ENCODE measurements around the gene S100A16. TPM values are rescaled to one million over a fixed set of nuclear protein-coding genes. Genes with fewer than 3 reads are reported as not detected.
A peak's percentile ranks its signal among the peaks of the same experiment; 100 is the strongest.

Gene S100A16
- total RNA-seq, 1 donor from 2014 or later = 38.8 TPM

DNA sequence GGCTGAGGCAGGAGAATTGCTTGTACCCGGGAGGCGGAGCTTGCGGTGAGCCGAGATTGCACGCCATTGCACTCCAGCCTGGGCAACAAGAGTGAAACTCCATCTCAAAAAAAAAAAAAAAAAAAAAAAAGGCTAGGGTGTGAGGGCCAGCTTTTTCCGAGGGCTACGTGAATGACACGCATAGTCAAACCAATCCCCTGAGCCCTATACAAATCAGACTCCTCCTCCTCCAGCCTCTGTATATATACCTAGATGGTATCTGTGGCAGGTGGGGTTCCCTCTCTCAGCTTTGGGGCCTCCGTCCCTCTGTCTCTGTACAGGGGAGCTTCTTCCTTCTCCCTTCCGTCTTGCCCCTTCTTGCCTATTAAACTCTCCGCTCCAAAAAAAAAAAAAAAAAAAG lies 6.7 kb downstream of the S100A16 start:
- peaks cover 29% of the 10 kb centered on the region for H3K36me3 ChIP-seq
- TF ChIP-seq, protein P1, sequence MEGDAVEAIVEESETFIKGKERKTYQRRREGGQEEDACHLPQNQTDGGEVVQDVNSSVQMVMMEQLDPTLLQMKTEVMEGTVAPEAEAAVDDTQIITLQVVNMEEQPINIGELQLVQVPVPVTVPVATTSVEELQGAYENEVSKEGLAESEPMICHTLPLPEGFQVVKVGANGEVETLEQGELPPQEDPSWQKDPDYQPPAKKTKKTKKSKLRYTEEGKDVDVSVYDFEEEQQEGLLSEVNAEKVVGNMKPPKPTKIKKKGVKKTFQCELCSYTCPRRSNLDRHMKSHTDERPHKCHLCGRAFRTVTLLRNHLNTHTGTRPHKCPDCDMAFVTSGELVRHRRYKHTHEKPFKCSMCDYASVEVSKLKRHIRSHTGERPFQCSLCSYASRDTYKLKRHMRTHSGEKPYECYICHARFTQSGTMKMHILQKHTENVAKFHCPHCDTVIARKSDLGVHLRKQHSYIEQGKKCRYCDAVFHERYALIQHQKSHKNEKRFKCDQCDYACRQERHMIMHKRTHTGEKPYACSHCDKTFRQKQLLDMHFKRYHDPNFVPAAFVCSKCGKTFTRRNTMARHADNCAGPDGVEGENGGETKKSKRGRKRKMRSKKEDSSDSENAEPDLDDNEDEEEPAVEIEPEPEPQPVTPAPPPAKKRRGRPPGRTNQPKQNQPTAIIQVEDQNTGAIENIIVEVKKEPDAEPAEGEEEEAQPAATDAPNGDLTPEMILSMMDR (IDR thresholded peaks at IDR 0.05; ENCODE audit: borderline replicate concordance) = no peak
- H3K27ac ChIP-seq (replicated peaks) = no peak overlapping the region
- H3K4me1 ChIP-seq = peaks cover 46% of the 10 kb centered on the region
- no peak overlapping the region for H3K4me3 ChIP-seq
- no peak for DNase-seq
- H3K27me3 ChIP-seq (ENCODE audit: low read depth) = no peaks in the 10 kb centered on the region
- H3K9me3 ChIP-seq (replicated peaks) = no peaks in the 10 kb centered on the region
- intact Hi-C loops (cut with micrococcal nuclease) = no loop called here

GRCh38 chr1:153602749-153603148 lies 10.2 kb downstream of the S100A16 start:
- Histone ChIP-seq H3K27me3 (ENCODE audit: low read depth) (no peaks in the 10 kb centered on the region), H3K27ac (replicated peaks) (no peak overlapping the region), H3K4me3 (no peak overlapping the region), H3K9me3 (replicated peaks) (no peaks in the 10 kb centered on the region), H3K36me3 (peaks cover 26% of the 10 kb centered on the region), H3K4me1 (peaks cover 19% of the 10 kb centered on the region)
- DNase-seq = no peak
- TF ChIP-seq, protein P1 (IDR thresholded peaks at IDR 0.05; ENCODE audit: borderline replicate concordance) = no peak
- intact Hi-C loops (cut with micrococcal nuclease) = no loop called here

DNA sequence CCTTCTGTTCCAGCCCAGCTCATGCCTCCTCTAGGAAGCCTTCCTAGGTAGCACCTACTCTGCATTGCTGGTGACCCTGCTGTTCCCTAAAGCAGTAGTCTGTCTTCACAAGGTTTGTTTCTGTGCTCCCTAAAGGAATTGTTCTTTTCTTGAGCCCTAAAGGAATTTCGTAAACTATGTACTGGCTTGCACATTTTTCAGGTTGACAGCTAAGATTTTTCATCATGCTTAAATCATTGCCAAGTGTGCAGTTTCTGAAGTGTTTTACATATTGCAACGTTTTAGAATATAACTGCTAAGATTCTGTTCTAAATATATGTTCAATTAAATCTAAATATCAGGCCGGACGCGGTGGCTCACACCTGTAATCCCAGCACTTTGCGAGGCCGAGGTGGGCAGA lies 13.1 kb downstream of the S100A16 start:
- TF ChIP-seq, protein P1 (IDR thresholded peaks at IDR 0.05; ENCODE audit: borderline replicate concordance) = no peak
- Histone ChIP-seq H3K9me3 (replicated peaks) (no peaks in the 10 kb centered on the region), H3K27me3 (ENCODE audit: low read depth) (no peaks in the 10 kb centered on the region), H3K27ac (replicated peaks) (no peak overlapping the region), H3K36me3 (no peaks in the 10 kb centered on the region), H3K4me1 (peaks cover 8% of the 10 kb centered on the region), H3K4me3 (no peak overlapping the region)
- DNase-seq = no peak
- intact Hi-C loops (cut with micrococcal nuclease) = no loop called here

DNA sequence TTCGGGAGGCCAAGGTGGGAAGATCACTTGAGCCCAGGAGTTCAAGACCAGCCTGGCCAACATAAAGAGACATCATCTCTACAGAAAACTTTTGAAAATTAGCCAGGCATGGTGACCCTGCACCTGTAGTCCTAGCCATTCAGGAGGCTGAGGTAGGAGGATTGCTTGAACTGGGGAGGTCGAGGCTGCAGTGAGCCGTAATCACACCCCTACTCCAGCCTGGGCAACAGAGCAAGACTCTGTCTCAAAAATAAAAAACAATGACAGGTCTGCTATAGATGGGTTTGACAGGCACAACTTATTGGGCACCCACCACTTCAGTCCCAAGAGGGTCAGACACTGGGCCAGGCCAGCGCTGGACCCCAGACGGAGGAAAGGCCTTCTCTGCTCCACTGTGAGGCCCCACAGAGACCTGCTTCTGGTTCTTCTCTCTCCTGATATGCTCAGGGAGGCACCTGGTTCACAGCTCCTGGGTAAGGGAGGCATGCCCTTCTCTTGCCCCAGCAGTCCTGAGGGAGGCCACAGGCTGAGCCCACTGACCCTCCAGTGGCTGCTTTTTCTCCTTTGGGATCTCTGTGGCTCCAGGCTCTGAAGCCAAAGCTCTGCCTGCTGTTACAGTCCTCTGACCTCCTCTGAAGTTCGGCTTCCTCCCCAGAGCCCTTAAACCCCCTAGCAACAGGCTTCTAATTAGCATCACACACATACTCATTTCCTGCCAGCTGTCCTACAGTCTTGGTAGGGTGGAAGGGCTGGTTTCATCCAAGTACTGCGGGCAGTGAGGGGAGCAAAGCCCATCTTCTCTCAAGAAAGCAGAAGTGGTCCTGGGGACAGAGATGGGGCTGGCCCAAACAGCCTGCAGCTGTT lies 14.4 kb downstream of the S100A16 start:
- Histone ChIP-seq H3K4me3 (no peak overlapping the region), H3K27me3 (ENCODE audit: low read depth) (no peaks in the 10 kb centered on the region), H3K36me3 (no peaks in the 10 kb centered on the region), H3K27ac (replicated peaks) (peak overlapping the region; percentile 50), H3K9me3 (replicated peaks) (no peaks in the 10 kb centered on the region), H3K4me1 (peaks cover 8% of the 10 kb centered on the region)
- DNase-seq = no peak
- TF ChIP-seq, protein P1 (IDR thresholded peaks at IDR 0.05; ENCODE audit: borderline replicate concordance) = no peak
- intact Hi-C loops (cut with micrococcal nuclease) = no loop called here

- Histone ChIP-seq H3K4me1 (peaks cover 8% of the 10 kb centered on the region), H3K27ac (replicated peaks) (no peak overlapping the region), H3K9me3 (replicated peaks) (no peaks in the 10 kb centered on the region), H3K36me3 (no peaks in the 10 kb centered on the region), H3K27me3 (ENCODE audit: low read depth) (no peaks in the 10 kb centered on the region), H3K4me3 (no peak overlapping the region)
- no peak for DNase-seq
- TF ChIP-seq, protein P1 (IDR thresholded peaks at IDR 0.05; ENCODE audit: borderline replicate concordance) = no peak
- intact Hi-C loops (cut with micrococcal nuclease) = no loop called here
Observed at GRCh38 chr1:153597206-153597605, 15.7 kb downstream of the S100A16 start.

All from left ventricle myocardium inferior (tissue), 1 donor.